GM19193 (cell line): Measurements from ENCODE around the gene PCBD1.

Experiments
- POLR2A ChIP-seq: IDR thresholded peaks from 4 replicates; pipeline ENCODE4 v1.6.1; 2011; ENCODE audit not compliant: insufficient read depth, insufficient read length; ENCODE audit errors: extremely low read depth

The PCBD1 gene

DNA sequence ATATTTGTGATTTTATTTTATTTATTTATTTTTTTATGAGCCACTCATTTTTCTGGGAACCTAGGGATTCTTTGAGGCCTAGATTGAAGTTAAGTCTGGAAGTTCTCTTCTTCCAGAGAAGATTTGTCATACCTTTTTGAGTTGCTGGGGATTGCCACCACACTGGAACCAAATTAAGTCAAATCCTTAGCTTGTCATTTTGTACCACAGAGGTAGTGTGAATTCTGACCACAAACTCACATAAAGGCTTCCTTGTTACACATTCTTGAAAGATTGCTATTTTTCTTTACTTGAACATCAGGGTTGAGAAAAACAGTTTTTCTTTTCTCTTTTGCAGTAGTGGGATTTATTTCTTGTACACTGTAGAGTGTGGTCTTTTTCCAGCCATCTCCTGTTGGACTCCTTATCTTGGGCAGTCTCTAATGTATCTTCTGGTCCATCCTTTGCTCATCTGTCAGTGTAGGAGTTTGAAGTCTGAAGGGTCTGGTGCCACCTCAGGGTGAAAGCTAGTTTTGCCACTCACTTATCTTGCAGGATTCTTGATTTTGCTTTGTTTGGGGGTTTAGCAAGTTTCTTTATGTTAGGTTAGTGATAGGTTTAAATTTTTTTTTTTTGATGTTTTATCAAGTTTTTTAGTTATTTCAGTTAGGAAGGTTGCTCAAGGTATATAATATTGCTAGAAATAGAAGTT lies 24.8 kb downstream of the PCBD1 start:
- TF ChIP-seq POLR2A = no peak

DNA sequence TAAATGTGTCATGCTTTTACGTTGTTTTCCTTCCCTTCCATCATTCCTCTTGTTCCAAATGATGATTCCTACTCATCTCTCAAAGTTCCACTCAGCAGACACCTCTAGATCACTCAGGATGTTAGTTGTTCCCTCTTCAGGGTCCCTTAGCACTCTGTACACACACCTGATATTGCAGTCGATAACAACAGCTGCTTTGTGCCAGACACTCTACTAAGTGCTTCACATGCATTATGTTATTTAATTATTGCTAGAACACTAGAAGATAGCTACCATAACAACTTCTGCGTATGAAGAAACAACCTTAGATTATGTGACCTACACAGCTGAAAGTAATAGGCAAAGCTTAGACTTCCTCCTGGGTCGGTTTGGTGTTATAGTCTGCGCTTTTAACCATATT lies 29.6 kb downstream of the PCBD1 start:
- TF ChIP-seq POLR2A = no peak

DNA sequence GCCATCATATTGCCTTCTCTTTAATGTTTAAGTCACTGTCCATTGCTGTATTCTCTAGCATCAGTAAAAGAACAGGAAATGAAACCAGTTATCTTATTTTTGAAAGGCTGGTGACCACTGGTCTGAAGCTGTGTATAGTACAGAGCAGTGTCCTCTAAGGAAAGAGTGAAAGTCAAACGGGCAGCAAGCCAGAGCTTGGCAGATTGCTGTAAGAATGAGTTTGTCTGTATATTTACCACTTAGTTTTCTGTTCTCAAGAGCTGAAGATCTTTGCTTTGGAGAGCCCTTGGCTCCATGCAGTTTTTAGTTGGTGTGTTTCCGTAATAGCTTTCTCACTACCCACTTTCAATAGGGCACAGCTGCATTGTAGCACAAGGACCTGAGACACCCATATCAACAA lies 31.9 kb downstream of the PCBD1 start:
- no peak for TF ChIP-seq POLR2A

DNA sequence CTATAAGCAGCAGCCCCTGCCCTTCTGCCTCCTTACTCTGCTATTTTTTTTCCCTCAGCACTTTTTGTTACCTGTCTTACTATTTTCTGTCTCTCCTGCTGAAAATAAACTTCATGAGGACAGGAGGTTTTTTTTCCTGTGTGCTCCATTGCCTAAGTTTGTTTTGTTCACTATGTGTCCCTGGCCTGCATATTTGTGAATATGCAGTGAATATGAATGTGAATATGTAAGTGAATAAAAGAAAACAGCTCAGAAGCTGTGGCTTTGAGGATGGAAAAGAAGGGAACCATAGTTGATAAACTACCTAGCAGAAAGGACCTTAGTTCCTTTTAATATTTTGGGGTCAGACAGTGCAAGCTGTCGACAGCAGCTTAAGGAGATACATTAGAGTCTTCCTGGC lies 34.9 kb downstream of the PCBD1 start:
- TF ChIP-seq POLR2A = no peak

DNA sequence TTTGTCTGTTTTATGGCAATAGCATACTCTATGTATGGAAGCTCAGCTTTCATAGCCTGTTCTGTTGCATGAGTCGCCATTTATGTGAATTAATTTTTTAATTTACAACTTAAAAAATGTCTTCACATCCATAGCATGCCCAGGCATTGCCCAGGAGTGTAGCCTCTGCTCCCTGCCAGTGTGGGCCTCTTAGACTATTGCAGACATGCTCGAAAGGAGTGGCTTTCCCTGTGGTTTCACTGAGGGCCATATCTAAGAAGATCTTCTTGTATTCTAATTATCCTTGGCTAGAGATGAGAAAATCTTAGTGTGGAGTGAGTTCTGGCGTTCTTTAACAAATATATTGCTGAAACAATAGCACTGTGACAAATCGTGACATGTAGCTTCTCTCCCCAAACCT lies 35.3 kb downstream of the PCBD1 start:
- no peak for TF ChIP-seq POLR2A

DNA sequence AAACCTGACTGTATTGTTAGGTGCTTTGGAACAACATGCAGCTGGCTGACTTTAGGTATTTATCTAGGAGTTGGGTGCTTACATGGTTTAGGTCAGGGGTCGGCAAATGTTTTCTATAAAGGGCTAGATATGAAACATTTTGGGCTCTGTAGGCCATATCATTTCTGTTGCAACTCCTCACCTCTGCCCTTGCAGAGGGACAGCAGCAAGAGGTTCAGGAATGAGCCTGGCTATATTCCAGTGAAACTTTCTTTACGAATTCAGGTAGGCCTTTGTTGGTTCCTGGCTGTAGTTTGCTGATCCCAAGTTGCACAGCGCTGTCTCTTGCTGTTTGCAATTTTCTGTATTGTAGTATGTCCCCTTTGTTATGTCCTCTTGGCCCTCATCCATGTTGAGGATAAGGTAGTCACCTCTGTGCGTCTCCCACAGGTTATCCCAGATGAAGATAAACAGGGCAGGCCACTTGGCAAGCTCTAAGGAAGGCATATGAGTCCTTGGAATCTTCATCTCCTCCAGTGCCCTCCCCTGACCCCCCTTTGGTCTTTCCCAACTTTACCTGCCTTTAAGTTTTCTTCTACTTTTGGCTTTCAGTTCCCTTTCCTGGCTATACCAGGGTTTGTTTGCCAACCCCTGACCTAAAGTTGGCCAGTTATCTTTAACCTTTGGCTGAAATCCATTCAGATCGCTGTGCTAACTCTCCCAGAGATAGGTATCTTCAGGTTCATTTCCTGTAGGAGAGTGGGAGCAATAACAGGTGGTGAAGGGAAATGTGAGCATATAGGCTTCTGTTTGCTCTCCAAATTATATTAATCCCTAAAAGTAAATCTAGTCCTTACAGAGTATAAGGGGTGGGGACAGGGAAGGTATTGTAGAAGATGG lies 36.5 kb downstream of the PCBD1 start:
- no peak for TF ChIP-seq POLR2A

DNA sequence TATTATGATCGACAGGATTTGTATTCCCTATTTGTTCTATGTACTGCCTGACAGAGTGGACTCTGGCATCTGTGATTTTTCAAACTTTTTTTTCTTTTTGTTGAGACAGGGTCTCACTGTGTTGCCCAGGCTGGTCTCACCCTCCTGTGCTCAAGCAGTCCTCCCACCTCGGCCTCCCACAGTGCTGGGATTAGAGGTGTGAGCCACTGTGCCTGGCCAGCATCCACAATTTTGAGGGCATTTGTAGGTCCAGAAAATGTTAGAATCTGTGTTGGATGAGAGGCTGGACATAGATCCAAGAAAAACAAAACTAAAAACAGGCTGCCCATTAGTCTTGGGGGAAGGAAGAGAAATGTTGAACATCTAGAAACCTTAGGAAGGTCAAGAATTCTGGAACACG lies 38.3 kb downstream of the PCBD1 start:
- TF ChIP-seq POLR2A = no peak

DNA sequence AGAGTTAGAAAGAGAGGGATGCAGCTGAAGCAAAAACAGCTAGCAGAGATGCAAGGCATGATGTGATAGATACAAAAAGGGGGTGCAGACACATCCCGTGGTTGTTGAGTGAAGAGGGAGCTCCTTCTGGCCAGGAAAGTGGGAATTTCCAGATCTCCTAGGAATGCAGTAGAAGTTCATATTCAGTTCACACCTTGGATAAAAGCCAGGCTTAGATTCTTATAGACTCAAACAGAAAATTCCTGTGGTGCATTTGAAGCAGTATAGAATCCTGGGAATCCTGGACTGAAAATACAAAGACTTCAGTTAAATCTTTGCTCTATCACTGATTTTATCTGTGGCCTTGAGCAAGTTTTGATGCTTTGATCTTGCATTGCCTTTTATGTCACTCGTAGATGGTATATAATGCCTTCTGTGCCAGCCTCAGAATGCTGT lies 38.8 kb downstream of the PCBD1 start:
- no peak for TF ChIP-seq POLR2A

DNA sequence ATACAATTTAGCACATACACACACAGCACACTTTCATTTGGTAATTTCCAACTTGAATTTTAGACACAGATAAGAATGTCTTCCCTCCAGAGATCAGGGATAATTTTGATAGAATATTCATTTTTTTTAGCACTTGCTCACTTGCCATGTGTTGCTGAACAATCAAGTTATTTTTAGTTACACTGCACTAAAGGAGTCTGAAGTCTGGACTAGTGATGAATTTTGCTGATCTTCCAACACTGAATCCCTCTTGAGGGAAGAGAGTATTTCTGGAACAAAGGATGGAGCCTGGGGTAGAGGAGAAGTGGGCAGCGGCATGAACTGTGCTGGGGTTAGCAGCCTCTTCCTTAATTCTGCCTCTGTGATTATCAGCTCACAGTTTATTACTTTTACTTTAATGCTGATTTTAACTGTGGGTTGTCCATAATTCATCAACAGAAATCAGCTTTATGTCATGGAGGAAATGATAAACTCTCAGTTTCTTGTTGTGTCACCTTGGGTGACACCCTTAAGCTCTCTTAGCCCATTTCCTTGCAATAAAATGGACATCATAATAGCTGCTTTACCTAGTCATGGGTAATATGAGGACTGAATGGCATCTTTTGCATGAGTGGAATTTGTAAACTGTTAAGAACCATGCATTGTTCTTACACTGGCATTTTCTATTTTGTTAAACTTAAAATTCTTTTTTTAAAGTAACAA lies 40.6 kb downstream of the PCBD1 start:
- no peak for TF ChIP-seq POLR2A

DNA sequence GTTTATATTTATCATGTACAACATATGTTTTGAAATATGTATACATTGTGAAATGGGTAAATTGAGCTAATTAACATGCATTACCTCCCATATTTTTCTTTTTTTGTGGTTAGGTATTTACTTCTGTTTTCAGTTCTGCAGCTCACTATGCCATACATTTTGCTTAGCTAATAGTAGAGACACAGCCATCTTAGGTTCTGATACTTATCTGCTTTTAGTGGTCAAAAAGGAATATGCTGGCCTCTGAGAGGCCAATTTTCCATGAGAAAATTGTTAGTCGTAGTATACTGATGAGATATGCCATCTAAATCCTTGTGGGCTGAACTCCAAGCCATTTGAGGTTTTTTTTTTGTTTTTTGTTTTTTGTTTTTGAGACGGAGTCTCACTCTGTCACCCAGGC lies 41.6 kb downstream of the PCBD1 start:
- no peak for TF ChIP-seq POLR2A

DNA sequence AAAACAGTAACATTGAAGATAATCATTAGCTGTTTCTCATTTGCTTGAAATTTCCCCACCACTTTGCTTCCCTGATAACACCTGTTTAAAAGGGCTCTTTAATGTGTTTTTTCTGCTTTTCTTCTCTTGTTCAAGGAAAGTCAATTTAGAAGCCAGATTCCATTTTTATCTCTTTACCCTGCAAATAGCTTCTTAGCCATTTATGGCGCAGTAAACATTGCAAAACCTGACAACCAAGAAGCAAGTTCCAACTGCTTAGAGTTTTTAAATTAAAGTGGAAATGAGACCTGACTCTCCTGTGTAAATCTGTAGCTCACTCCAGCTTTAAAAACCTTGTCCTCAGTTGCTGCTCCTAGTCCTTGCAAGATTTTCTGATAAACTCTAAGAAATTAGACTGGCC lies 42.5 kb downstream of the PCBD1 start:
- TF ChIP-seq POLR2A = no peak

DNA sequence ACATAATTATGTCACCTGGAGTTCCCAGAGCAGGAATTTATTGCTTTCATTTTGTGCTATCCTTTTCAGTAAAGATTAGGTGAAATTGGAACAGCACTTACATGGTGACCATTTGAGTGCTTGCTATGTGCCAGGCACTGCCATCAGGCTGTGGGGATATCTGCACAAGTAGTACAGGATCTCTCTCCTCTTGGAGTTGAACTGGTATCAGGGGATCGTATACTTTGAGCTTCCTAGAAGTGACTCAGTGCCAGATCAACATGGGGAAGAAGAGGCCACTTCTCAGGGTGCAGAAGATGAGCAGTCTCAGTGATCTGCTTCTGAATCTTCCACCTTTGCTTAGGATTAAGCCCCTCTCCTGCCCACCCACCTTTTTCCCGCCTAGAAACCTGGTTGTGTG lies 43.1 kb downstream of the PCBD1 start:
- no peak for TF ChIP-seq POLR2A

DNA sequence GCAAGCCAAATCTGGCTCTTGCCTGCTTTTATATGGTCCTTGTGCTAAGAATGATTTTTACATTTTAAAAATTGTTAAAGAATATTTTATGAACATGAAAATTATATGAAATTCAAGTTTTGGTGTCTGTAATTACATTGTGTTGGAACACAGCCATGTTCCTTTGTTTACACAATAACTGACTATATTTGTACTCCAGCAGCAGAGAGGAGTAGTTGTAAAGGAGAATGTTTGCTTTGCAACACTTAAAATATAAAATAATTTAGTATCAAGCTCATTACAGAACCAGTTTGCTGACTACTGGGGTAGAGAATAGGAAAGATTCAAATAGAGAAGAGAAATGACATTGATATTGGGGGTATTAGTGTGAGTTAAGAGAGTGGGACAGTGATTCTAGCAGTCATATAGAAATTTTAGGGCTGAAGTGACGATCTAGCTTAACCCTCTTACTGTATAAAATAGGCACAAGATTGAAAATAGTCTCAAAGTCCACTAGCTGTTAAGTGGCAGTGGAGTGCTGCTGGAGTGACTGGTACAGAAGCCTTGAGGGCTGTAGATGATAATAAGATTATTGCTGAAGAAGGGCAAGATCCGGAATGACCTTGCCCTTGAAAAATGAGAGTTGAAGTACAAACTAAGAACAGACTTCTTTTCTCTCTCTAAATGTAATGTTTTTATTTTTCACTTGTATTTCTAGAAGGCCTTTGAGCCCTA lies 44.4 kb downstream of the PCBD1 start:
- TF ChIP-seq POLR2A = no peak

DNA sequence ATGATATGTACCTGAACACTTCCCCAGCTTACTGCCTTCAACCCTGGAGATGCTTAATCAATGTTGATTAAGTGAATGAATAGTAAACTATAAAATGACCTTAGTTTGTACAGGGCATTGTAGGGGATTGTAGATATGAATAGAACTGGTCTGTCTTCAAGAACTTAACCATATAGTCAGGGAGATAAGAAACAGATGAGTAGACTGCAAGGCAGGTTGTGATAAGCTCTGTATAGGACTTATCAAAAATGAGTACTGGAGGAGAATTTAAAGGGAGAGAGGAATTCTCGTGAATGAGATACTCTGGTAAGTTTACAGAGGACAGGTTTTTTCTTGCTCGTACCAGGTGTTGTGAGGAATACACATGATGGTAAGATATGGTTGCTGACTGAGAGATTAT lies 45.0 kb downstream of the PCBD1 start:
- TF ChIP-seq POLR2A = no peak

DNA sequence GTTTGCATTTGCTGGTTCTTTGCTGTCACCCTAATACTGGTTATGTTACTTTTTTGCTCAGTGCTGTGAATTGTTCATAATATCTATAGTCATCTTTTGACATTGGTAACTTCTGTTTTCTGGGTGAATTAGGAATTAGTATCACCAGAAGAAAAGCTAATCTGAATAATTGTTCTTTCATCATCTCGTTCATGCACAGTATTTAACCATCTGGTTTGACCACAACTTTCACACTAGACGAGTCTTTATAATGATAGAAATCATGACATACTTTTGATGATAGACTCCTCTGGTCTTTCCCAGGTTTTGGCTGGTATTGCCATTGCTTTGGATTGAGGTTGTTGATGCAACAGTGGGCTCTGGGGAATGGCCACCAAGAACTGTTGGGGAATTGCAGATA lies 47.5 kb downstream of the PCBD1 start:
- no peak for TF ChIP-seq POLR2A
